T-helper 1 cell (primary cell): ENCODE measurements around the gene MCCC1.
"Not testable (repeated sequence)": the region's sequence is repeated elsewhere in the genome, so short reads cannot be mapped to it uniquely, and the experiment has no call there.

Experiments used
- DNase-seq, 5 donors: peaks; one replicate each; pipeline ENCODE4 v3.0.0-alpha.2; 2012 to 2020
- total RNA-seq, 4 donors: gene quantifications; one replicate each; lab custom pipeline; 2026; lab: John Stamatoyannopoulos, UW

MCCC1 gene
- total RNA-seq: 22.2 to 38.5 (median 29.6) reads per million in 4 donors

DNA sequence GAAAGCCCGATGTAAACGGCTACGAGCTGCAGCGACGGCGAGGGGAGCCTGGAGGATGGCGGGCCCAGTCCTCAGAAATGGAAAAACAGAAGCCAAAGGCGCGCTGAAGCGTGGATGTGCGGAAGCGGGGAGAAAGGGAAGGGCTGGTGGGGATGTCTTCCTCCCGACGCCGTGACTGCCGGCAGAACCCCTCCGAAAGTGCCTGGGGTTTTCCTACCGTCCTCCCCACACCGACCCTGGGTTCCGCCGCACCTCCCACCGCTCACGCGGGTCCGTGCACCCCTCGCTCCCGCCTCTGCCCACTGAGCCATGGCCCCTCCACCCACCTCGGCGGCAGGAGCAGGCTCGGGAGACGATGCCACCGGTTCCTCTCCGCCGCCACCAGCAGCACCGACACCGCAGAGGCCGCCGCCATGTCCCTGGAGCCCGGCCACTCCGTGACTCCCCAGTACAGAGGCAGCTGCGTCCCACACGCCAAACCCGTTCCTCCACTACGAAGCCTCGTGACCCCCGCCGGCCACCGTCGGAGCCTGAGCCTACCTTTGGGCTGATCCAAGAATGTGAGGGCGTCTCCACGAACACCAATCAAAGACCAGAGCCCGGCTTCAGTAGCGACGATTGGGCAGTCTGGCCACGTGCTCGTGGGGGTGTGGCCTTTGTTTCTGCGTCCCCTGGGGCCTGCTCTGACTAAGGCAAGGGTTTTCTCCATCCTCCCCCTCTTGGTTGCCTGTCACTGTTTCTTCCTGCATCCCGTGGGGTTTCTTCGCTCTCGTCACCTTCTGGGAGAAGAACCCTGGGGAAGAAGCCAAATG is at the start of gene MCCC1:
TSS of gene MCCC1 (minus strand) at position 471 of the 812 bp plus-strand sequence. CDS start at position 415, 56 bp downstream.
- DNase-seq: peak; percentile 93 to 98 (median 94)

DNA sequence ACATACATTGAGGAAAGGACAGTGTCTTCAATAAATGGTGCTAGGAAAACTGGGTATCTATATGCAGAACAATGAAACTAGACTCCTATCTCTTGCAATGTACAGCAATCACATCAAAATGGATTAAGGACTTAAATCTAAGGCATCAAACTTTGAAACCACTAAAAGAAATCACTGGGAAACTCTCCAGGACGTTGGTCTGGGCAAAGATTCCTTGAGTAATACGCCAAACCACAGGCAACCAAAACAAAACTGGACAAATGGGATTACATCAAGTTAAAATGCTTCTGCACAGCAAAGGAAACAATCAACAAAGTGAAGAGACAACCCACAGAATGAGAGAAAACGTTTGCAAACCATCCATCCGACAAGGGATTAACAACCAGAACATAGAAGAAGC is 48.8 kb upstream of the MCCC1 start:
- no peak for DNase-seq

DNA sequence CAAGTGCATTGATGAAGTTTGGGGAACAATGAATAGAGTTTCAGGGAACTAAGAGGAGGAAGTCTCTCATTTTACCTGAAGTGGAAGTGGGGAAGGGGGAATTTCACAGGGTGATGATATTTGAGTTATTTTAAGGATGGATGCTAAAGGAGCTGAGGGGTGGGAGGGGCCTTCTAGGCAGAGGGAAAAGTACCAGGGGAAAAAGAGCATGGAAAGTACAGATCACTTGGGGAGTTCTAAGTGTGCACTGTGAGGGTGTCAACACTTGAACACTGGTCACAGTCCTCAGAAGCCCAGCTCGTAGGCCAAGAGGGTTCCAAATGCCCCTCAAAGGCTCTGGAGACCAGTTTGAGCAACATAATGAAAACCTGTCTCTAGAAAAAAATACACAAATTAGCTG is 45.1 kb upstream of the MCCC1 start:
- no peak for DNase-seq

DNA sequence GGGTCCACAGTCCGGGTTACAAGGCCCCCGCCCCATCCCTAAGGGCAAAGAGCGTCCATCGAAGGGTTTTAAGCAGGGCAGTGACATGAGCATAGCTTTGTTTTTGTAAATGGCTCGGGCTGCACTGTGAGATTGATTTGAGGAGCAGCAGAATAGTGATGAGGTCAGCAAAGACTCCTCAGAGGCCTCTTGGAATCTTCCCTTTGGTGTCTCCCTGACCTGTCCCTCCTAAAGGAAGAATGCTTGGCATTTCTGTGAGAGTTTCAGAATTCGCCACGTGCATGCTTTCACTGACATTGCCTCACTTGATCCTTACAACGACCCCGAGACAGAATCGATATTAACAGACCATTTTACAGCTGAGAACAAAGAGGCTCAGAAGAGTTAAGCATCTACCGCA is 42.9 kb upstream of the MCCC1 start:
- DNase-seq: no peak

DNA sequence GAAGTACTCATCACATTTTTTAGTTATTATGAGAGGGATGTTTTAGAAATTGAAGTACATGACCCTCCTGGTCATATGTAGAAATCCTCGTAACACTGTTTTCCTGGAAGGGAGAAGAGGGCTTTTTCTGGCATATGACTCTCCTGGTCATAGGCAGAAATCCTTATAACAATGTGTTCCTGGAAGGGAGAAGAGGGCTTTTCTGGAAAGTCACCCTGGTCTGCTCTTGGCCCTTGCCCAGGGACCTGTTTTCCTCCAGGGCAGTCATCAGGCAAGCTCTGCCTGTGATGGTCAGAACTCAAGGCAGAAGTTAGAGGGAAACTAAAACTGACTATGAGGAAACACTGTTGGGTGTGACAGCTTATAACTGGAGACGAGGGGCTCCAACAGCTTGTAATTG is 35.5 kb upstream of the MCCC1 start:
- no peak for DNase-seq

DNA sequence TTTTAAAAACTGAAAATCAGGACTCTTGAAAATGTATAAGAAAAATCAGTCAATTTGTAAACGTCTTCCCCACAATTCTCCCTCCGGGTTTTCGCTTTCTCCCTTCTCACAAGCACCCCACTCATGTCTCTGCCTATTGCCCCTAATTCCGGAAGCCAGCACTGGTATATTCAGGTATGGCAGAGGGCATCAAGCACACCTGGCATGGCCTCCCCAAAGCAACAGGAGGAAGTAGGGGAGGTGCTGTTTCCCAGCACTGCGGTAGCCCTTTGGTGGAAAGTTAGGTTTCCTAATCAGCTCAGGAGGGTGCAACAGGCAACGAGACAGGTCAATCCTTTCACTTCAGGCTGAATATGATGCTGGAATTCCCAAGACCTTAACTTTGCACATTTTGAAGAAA is 33.1 kb upstream of the MCCC1 start:
- no peak for DNase-seq

DNA sequence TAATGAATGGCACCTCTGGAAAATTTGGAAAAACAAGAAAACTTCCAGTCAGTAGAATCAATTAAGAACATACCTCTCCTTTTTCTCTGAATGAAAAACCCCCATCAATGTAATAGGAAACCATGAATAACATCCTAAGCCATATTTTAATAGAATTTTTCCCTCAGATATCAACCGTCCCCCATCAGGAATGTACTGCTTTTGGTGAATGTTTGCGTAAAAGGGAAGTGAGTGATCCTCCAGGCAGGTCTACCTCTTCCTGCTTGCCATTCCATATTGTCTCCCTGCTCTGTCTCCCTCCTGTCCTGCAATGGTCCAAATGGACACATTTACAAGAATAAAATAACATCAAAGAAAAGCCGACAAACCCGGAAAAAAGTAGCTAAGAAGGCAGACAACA is 32.4 kb upstream of the MCCC1 start:
- DNase-seq: no peak

DNA sequence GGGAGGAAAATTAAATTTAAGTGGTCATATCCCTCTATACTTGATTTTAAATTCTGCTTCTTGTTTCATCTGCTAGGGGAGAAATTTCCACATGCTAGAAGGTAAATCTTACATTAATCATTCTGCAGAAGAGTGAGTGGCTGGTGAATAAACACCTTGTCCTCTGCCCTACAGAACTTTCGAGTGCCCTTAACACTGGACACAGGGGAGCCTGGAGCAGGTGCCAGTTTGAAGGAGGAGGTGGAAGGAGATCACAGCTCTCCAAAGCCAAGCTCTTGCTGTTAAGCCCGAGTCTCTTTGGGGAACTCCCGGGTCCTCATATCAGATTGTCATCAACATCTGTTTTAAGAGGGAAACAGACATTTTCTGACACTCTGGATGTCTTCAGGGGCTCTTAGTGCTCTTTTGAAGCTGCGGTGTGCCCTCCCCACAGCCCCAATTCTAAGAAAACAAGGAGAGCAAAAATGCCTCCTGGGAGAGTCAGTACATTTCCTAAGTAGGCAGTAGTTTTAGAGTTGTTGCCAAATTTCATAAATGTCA is 32.0 kb upstream of the MCCC1 start:
- no peak for DNase-seq

DNA sequence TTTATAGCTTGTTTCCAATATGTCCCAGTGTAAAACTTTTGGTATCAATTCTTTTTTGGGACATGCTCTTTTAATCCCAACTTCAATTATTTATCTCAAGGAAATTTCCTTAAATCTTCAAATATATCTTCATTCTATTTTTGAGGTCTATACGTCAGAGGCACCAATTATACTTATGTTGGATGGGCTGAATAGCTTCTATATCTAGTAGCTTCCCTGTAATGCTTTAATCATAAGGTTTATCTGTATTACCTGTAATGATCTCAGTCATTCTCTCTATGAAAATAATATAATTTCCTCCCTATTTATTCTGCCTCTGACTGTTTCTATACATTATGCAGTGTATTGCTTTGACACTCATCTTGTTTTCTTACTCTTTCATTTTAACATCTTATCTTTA is 29.9 kb upstream of the MCCC1 start:
- no peak for DNase-seq

DNA sequence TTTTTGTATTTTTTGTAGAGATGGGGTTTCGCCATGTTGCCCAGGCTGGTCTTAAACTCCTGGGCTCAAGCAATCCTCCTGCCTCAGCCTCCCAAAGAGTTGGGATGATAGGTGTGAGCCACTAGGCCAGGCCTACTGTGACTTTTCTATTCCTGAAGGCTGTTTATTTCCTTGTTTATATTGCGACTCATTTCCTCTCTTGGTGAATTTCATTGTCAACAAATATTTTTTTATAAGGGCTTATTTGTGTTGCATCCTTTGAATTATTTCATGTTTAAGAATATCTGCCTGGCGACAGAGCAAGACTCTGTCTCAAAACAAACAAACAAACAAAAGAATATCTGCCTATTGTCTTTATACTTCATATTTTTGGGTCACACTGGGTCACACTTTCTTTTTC is 29.4 kb upstream of the MCCC1 start:
- DNase-seq: no peak

DNA sequence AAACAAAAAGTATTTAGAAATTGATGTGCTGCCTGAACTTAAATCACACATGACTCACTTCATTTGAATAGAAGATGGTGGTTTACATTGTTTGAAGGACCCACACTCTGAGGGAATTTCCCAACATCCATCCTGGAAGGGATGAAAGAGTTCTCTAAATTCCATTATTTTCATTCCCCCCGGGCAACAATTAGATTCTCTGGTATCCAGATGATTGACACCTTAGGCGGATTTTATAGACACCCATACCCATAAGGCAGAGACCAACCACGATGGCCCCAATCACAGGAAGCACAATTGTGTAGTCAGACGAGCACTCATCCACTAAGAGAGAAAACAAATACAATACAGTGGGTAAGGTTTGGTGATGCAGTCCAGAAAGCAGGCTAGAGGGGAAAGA is 24.6 kb upstream of the MCCC1 start:
- DNase-seq: no peak

DNA sequence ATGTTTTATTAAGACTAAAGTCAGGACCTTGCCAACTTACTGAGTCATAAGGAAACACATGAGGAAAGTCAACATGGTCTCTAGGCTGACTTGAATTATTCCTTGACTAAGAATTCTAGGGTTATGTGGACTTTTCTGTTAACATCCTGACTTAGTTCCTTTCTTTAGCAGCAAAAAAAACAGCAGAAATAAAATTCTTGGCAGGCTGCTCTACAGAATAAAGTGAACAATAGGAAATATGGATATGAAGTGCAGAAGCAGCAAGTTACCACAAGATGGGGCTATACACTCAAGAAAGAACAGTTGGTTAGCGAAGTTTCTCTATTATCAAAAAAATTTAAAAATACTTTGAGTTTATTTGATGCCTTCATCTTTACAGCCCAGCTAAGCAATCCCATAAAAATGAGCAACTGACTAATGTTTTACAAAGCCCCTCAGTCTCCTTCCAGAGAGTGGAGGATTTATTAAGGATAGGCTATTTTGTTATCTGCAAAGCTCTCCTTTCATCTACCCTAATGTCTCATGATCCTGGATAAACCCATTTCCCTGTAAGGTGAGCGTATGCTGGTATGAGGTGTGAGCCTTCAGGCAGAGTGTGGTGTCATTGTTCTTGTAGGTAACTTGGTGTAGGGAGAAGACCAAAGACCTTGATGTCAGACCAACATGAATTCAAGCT is 23.1 kb upstream of the MCCC1 start:
- peak in 1 of 5 donors; percentile 36 for DNase-seq

DNA sequence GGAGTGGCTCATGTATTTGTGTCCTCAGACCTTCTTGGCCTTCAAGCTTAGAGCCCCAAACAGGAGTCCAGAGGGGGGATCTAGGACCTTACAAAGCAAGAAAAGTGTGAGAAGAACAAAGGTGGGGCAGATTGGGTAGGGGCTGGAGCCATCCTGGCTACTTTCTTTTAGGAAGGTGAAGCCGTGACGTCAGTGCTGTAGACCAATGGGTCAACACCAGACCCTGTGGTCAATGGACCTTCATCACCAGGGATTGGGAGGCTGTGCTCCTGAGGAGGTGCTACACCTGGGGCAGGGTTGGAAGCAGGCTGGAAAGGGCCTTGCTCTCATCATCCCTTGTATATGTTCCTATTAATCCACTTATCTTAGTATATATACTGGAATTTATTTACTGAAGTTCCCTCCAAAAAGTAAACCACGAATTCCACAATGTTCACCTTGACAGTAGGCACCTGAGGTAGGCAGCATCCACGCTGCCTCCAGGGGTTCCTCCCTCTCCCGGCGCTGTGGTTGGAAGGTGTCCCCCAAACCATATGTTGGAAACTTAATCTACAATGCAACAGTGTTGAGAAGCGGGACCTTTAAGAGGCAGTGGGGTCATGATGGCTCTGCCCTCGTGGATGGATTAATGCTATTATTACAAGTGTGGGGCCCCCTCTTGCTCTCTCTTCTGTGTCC is 21.4 kb upstream of the MCCC1 start:
- DNase-seq: no peak

DNA sequence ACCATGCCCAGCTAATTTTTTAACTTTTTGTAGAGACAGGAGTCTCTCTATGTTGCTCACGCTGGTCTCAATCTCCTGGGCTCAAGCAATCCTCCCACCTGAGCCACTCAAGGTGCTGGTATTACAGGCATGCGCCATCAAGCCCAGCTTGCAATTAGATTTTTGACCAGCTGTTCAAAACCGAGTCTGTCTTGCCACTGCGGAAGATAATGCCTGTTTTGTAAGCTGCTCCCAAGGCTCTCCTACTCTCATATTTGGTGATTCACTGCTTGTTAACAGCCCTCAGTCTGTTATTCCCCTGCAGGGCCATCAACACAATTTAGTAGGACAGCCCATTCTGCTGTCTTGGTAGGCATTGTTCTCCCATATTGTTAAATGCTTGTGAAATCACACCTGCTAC is 17.8 kb upstream of the MCCC1 start:
- DNase-seq: no peak

DNA sequence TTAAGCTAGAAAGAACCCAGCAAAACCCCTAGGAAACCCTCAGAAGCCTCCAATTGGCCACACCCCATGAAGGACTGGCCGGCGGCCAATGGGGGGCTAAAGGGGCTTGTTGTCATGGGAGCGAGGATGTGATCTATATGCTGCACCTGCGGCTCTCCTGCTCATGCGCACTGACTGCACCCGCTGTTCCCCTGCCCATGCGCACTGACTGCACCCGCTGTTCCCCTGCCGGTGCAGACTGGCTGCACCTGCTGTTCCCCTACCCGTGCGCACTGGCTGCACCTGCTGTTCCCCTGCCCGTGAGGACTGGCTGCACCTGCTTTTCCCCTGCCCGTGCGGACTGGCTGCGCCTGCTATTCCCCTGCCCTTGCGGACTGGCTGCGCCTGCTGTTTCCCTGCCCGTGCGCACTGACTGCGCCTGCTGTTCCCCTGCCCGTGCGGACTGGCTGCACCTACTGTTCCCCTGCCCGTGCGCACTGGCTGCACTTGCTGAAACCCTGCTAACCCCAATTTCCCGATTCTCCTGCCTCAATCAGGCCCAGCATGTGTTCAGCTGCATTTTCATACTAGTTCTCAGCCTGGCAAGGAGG is 16.8 kb upstream of the MCCC1 start:
- peak in 4 of 5 donors; percentile 10 to 67 (median 28) for DNase-seq

DNA sequence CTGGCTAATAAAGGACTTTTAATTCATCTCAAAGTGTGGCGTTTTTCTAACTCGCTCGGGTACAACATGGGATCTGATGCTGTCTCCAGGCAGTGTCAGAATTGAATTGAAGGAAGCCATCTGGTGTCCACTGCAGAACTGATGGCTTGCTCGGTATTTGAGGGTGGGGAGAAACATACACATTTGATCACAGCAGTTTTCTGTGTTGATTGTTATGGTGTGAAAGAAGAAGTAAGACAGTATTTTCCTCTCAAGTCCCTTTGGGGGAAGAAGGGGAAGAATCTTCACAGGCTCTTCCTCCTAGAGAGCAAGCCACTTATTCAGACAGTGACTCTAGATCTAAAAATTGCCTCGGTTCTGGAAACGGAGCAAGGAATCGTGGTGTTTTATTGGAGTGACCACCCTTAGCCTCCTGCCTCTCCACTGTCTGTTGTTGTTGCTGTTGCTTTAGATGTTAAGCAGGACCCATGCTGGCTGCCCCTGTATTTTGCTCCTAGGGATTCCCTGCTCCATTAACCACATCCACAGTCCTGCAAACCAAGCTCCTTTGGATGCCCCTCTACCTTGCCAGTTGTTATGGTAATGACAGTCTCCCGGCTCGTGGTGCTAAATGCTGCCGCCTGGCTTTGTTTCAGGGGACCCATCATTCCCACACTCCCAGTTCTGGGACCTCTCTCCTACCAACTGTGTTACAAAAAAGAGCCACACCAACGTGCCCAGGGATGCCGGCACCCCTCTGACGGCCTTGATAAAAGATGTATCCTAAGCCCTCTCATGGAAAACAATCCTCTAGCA is 15.3 kb upstream of the MCCC1 start:
- DNase-seq: no peak

DNA sequence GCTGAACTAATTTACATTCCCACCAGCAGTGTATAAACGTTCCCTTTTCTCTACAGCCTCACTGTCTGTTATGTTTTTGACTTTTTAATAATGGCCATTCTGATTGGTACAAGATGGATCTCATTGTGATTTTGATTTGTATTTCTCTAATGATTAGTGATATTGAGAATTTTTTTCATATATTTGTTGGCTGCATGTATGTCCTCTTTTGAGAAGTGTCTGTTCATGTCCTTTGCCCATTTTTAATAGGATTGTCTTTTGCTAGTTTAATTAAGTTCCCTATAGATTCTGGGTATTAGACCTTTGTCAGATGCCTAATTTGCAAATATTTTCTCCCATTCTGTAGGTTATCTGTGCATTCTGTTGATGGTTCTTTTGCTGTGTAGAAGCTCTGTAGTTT is 10.6 kb upstream of the MCCC1 start:
- DNase-seq: not testable (repeated sequence)

DNA sequence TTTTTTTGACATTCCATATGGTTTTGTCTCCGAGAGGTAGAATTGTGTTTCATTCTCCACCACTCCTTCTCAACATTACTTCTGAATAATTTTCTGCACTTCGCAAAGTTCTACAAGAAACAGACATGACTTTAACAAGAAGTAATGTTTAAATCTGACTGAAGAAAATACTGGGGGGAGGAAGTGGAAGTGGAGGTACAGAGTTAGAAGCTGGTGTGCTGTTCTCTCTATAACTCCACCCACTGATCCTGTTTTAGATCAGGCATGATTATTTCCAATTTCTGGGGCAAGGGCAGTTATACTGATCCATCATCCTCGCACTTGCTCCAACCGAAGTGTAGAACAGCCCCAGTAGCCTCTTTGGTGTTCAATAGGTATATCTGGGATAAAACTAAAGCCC is 9.2 kb upstream of the MCCC1 start:
- no peak for DNase-seq

DNA sequence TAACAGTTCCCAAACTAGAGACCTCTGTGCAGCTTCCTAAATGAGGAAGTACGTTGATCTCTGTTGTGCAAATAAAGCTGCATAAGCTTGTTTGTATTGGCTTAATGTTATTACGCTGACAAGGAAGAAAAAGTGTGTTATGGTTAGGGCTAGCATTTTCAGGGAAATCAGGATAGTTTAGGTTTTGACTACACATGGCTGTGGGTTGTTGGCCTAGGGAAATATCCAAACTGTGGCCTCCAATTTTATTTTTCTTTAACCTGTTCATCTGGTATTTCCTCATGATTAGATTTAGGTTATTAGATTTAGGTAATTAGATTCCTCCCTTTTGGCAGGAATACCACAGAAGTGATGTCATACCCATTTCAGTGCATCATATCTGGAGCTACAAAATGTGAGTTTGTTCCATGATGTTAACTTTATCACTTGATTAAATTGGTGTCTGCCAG is 8.7 kb upstream of the MCCC1 start:
- DNase-seq: no peak

DNA sequence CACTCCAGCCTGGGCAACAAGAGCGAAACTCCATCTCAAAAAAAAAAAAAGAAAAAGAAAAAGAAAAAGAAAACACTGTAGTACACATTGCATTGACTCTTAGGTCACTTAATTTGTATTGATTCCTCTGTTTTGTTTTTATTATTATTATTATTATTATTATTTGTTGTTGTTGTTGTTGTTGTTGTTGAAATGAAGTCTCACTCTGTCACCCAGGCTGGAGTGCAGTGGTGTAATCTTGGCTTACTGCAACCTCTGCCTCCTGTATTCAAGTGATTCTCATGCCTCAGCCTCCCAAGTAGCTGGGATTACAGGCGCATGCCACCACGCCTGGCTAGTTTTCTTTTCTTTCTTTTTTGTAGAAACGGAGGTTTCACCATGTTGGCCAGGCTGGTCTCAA is 8.1 kb upstream of the MCCC1 start:
- DNase-seq: not testable (repeated sequence)

DNA sequence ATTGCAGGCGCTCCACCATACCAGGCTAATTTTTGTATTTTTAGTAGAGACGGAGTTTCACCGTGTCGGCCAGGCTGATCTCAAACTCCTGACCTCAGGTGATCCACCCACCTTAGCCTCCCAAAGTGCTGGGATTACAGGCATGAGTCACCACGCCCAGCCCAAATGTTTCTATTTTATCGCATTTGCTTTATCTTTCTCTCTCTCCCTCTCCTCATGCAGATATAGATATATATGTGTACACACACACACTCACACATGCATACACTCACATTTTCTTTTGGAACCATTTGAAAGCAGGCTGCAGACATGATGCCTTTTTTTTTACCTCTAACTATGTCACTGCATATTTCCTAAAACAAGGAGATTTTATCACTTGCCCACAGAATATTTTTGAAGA is 7.3 kb upstream of the MCCC1 start:
- DNase-seq: no peak

DNA sequence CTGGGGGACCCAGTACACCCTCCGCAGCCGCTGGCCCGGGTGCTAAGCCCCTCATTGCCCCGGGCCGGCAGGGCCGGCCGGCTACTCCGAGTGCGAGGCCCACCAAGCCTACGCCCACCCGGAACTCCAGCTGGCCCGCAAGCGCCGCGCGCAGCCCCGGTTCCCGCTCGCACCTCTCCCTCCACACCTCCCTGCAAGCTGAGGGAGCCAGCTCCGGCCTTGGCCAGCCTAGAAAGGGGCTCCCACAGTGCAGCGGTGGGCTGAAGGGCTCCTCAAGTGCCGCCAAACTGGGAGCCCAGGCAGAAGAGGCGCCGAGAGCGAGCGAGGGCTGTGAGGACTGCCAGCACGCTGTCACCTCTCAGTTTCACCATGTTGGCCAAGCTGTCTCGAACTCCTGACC is 4.7 kb upstream of the MCCC1 start:
- DNase-seq: not testable (repeated sequence)
